ENCODE measurements around the gene MCF2L2. TPM values are rescaled to one million over a fixed set of nuclear protein-coding genes. Genes with fewer than 3 reads are reported as not detected.
A peak's percentile ranks its signal among the peaks of the same experiment; 100 is the strongest.

MCF2L2 gene
- total and polyA plus RNA-seq, 2 experiments from 2014 or later, result 4.4 to 12.9 TPM

GRCh38 chr3:183159333-183159732, 269.1 kb downstream of the MCF2L2 start:
- peak; percentile 9 for TF ChIP-seq CTCF (IDR thresholded peaks at IDR 0.05; ENCODE audit: low read depth, low read length)
- no peaks in the 10 kb centered on the region for H3K36me3 ChIP-seq
- no peak overlapping the region for H3K27ac ChIP-seq
- peaks cover 31% of the 10 kb centered on the region for H3K27me3 ChIP-seq
- no peaks in the 10 kb centered on the region for H3K9me3 ChIP-seq (ENCODE audit: low read depth)
- DNase-seq (ENCODE audit: low read depth in 1 of 2, low spot score in 1 of 2), result no peak
- peaks cover 3% of the 10 kb centered on the region for H3K4me1 ChIP-seq (ENCODE audit: low read depth)
- no peak overlapping the region for H3K4me3 ChIP-seq

- peak in 1 of 2 donors; percentile 51 for DNase-seq (ENCODE audit: low read depth in 1 of 2, low spot score in 1 of 2)
- H3K27me3 ChIP-seq, result peaks cover 31% of the 10 kb centered on the region
- no peak overlapping the region for H3K4me3 ChIP-seq
- H3K27ac ChIP-seq, result no peak overlapping the region
- no peaks in the 10 kb centered on the region for H3K36me3 ChIP-seq
- H3K9me3 ChIP-seq (ENCODE audit: low read depth), result no peaks in the 10 kb centered on the region
- TF ChIP-seq CTCF (IDR thresholded peaks at IDR 0.05; ENCODE audit: low read depth, low read length), result no peak
- peaks cover 3% of the 10 kb centered on the region for H3K4me1 ChIP-seq (ENCODE audit: low read depth)
Measured at GRCh38 chr3:183158551-183159006, 269.8 kb downstream of the MCF2L2 start.

- no peaks in the 10 kb centered on the region for H3K9me3 ChIP-seq (ENCODE audit: low read depth)
- DNase-seq (ENCODE audit: low read depth in 1 of 2, low spot score in 1 of 2), result no peak
- H3K4me3 ChIP-seq, result no peak overlapping the region
- H3K36me3 ChIP-seq, result no peaks in the 10 kb centered on the region
- no peak overlapping the region for H3K27ac ChIP-seq
- peaks cover 3% of the 10 kb centered on the region for H3K4me1 ChIP-seq (ENCODE audit: low read depth)
- H3K27me3 ChIP-seq, result peaks cover 26% of the 10 kb centered on the region
- no peak for TF ChIP-seq CTCF (IDR thresholded peaks at IDR 0.05; ENCODE audit: low read depth, low read length)
Measured at GRCh38 chr3:183158113-183158512, 270.3 kb downstream of the MCF2L2 start.

- Histone ChIP-seq H3K4me1 (ENCODE audit: low read depth) (no peaks in the 10 kb centered on the region), H3K27me3 (peaks cover 8% of the 10 kb centered on the region), H3K9me3 (ENCODE audit: low read depth) (no peaks in the 10 kb centered on the region), H3K4me3 (no peak overlapping the region), H3K36me3 (no peaks in the 10 kb centered on the region), H3K27ac (no peak overlapping the region)
- TF ChIP-seq CTCF (IDR thresholded peaks at IDR 0.05; ENCODE audit: low read depth, low read length), result no peak
- DNase-seq (ENCODE audit: low read depth in 1 of 2, low spot score in 1 of 2), result no peak
Measured at GRCh38 chr3:183156266-183156665, 272.2 kb downstream of the MCF2L2 start.

GRCh38 chr3:183155499-183155898, 272.9 kb downstream of the MCF2L2 start:
- Histone ChIP-seq H3K27me3 (peaks cover under 1% of the 10 kb centered on the region), H3K27ac (no peak overlapping the region), H3K36me3 (no peaks in the 10 kb centered on the region), H3K4me3 (no peak overlapping the region), H3K4me1 (ENCODE audit: low read depth) (no peaks in the 10 kb centered on the region), H3K9me3 (ENCODE audit: low read depth) (no peaks in the 10 kb centered on the region)
- TF ChIP-seq CTCF (IDR thresholded peaks at IDR 0.05; ENCODE audit: low read depth, low read length), result no peak
- no peak for DNase-seq (ENCODE audit: low read depth in 1 of 2, low spot score in 1 of 2)
